WTC11 (cell line): ENCODE measurements around the gene MAN2B2.

Experiments used
- CREB1 ChIP-seq: sonication (generic); formaldehyde crosslinking; IDR thresholded peaks from 2 replicates; pipeline ENCODE4 v1.8.0; 2023; ENCODE audit warnings: mild to moderate bottlenecking, missing genetic modification reagents
- ZNF121 ChIP-seq: sonication (generic); formaldehyde crosslinking; IDR thresholded peaks from 2 replicates; pipeline ENCODE4 v1.8.0; 2023; ENCODE audit warnings: missing genetic modification reagents
- TF ChIP-seq, protein P1 (sequence below): sonication (generic); formaldehyde crosslinking; IDR thresholded peaks from 2 replicates; pipeline ENCODE4 v1.8.1; 2023; ENCODE audit warnings: mild to moderate bottlenecking, missing genetic modification reagents, moderate library complexity

DNA sequence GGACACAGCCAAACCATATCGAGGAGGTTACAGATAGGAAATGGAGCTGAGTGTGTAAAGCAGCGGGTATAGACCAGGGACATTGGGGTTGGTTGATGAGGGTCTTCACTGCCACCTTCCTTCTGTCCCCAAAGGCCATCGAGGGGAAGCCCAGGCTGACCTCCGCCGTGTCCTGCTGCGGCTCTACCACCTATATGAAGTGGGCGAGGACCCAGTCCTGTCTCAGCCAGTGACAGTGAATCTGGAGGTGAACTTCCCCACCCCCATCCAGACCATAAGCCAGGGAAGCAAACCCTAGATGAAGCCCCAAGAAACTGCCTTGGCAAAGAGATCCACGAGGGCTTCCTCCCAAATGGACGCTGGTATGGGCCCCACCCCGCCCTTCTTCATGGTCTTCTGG is 42.3 kb downstream of the MAN2B2 start:
- TF ChIP-seq, protein P1, sequence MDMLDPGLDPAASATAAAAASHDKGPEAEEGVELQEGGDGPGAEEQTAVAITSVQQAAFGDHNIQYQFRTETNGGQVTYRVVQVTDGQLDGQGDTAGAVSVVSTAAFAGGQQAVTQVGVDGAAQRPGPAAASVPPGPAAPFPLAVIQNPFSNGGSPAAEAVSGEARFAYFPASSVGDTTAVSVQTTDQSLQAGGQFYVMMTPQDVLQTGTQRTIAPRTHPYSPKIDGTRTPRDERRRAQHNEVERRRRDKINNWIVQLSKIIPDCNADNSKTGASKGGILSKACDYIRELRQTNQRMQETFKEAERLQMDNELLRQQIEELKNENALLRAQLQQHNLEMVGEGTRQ, result no peak
- TF ChIP-seq ZNF121 (CRISPR knock-in tag) (no peak), CREB1 (no peak)
